HG03139 (cell line): ENCODE results near the gene MAP2K5.

Source experiments
- ATAC-seq: cut with Tn5 transposase; IDR thresholded peaks from one replicate; pipeline ENCODE4 v1.9.1; 2021; ENCODE audit not compliant: unreplicated experiment

Gene MAP2K5

GRCh38 chr15:67801926-67802914 lies 259.7 kb downstream of the MAP2K5 start:
- no peak for ATAC-seq

DNA sequence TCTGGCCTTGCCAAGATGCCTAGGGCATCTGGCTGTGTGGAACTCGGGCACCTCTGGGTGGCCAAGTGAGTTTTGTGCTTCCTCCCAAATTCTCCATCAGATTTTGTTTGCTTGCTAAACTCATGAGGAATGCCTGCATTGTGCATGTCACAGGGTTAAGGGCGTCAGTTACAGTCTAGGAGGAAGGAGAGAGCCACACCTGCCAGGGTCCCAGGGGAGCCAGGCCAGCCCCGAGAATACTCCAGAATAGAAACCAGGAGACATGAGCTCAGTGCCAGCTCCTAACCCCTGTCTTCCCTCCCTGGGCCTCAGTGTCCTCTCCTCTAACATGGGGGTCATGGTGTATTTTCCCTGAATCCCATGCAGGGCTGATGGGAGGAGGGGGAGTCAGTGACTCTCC lies 260.8 kb downstream of the MAP2K5 start:
- no peak for ATAC-seq

DNA sequence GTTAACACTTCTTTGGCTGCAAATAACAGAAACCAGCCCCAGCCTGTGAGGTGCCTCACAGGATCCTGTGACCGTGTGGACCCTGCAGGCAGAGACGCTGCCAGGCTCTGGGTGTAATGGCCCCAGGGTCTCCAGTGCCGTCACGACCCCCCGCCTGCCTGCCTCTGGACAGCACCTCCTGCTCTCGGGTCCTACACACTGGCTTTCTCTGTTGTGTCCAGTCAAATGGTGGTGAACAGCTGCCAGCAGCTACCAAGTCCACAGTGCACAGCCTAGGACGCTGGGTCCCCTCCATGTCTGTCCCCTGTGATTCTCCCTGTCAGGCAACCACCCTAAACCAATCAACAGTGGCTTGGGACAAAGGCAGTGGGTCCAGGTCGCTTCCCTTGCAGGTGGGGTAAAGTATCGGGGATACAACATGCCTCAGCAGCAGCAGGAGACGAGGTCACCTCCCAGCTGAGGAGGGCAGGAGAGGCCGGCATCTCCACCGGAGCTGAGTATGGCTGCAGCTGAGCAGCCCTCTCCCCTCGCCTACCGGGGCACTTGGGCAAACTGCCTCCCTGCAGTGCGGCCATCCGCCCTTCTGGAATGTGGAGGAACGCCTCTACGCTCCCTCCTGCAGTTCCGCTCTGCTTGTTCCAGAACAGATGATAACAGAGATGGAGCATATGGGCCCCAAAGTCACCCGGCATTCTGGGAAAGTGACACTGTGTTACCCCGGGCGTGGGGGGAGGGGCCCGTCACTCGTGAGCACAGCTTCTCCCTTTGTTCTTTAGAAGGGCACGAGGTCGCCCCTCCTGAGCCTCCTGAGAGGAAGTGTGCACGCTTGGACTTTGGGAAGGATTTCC lies 261.7 kb downstream of the MAP2K5 start:
- ATAC-seq = no peak

DNA sequence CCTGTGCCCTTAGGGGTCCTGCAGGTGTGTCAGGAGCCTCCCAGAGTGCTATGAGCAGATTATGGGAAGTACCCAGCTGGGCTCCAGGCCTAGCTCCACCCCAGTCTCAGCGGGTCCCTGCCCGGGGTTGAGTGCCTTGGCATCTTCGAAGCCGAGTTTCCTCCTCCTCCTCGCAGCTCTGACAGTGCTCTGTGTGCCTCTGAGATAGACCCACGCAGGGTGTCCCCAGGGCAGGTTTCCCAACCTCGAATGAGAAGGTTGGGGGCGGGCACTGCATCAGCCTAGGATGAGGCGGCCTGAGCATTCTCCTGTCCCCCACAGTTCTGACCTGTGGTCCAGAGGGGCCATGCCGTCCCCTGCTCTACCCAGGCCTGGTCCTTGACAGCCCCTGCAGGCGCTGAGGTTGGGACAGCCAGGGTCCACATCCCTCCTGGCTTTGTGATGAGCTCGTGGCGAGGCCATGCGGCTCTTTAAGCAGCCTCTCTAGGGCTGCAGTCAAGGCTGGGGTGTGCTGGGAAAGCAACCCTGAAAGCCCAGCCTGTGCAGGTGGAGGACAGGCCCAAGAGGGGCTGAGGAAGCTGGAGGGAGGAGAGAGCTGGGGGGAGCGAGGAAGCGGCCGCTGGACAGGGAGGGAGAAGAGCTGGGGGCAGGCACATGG lies 262.6 kb downstream of the MAP2K5 start:
- ATAC-seq = no peak

- ATAC-seq = no peak
Observed at GRCh38 chr15:67805666-67806516, 263.4 kb downstream of the MAP2K5 start.

DNA sequence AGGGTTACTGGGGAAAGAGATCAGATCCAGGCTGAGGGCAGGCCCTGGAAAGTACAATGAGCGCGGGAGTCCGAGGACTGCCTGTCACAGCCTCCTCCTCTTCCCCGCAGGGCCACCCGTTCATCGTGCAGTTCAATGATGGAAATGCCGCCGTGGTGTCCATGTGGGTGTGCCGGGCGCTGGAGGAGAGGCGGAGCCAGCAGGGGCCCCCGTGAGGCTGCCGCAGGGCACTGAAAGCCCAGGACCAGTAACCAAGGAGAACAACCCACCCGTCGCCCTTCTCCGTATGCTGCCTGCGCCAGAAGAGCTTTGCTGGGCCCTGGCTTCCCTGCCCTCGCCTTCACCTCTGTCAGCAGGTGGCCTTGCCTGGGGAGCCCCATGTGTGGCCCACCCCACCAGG lies 264.0 kb downstream of the MAP2K5 start:
- no peak for ATAC-seq

DNA sequence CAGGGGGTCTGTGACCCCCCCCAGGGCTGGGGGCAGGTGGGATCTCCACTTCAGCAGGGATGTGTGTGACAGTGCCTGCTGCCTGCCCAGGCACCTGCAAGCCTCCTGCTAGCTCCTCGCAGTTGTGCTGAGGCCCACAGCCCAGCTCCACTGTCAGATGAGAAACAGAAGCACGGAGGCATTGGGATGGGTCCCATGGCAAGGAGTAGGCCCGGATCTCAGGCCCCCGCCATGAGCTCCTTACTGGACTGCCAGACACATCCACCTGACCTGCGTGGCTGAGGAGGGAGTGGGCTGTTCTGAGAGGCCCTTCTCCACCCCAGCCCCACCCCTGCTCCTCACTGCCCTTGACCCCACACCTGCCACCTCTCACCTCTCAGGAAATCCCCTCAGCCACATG lies 264.6 kb downstream of the MAP2K5 start:
- ATAC-seq = no peak

DNA sequence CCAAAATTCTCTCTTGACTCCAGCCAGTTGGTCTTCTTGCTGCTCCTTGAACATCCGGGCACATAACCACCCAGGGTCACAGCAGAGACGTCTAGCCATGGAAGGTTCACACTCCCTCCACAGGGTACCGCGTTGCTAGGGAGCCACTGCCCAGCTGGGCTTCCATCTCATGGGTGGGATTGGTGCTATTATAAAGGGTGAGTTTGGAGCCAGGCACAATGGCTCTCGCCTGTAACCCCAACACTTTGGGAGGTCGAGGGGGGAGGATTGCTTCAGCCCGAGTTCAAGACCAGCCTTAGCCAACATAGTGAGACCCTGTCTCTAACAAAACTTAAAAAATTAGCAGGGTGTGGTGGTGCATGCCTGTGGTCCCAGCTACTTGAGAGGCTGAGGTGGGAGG lies 265.3 kb downstream of the MAP2K5 start:
- ATAC-seq = no peak

- no peak for ATAC-seq
Observed at GRCh38 chr15:67808821-67809220, 266.3 kb downstream of the MAP2K5 start.

DNA sequence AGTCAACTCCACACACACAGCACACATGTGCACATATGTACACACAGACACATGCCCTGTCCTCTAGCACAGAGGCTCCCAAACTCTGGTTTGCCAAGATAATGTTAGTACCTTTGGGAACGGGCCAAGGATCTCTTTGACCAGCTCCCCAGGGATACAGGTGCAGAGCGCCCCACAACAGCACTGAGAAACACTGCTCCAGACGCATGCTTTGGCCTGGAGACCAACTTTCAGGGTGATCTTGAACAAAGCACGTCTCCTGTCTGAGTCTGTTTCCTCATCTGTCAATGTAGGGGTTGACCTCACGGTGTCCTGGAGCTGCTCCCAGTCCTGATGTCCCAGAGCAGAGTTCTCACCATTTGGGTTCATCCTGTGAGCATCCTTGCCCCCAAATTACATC lies 266.9 kb downstream of the MAP2K5 start:
- no peak for ATAC-seq

- ATAC-seq = no peak
Observed at GRCh38 chr15:67809866-67810265, 267.4 kb downstream of the MAP2K5 start.

DNA sequence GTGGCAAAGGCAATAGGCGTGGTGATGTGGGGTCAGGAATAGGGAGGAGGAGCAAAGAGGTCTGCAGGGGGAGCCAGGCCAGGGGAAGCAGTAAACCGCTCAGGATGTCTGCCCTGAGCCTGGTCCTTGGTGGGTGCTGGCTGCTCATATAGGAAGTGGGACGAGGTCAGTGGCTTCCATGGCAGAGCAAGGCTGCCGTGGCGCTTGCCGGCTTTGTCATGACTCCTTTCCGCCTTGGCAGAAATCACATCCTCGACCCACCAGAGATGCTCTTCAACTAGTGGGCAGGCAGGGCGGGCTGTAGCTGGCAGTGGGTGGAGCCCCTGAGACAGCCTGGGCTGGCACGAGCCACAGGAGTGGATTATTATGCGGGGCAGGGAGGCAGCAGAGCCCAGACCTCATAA lies 269.7 kb downstream of the MAP2K5 start:
- ATAC-seq = no peak

- no peak for ATAC-seq
Observed at GRCh38 chr15:67813104-67813634, 270.7 kb downstream of the MAP2K5 start.

DNA sequence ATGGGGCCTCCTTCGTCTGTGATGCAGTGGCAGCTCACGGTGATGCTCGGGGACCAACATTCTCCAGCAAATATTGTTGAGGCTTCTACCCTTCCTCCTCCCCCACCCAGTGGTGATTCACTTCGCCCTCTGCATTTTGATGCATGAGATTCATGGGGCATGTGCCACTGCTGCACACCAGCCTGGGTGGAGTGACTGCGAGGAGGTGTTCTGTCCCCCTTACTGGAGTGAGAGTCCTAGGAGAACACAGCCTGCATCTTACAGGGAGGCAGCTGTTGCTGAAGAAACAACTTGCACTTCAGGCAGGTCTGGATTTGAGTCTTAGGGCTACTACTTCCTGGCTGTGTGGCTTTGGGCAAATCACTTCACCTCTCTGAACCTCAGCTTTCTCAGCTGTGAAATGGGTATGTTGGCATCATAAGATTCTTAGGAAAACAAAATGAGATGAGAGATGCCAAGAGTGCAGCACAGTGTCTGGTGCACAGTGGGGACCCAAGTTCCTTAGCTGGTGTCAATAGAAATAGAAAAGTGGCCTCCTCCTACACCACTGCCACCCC lies 272.6 kb downstream of the MAP2K5 start:
- ATAC-seq = no peak

DNA sequence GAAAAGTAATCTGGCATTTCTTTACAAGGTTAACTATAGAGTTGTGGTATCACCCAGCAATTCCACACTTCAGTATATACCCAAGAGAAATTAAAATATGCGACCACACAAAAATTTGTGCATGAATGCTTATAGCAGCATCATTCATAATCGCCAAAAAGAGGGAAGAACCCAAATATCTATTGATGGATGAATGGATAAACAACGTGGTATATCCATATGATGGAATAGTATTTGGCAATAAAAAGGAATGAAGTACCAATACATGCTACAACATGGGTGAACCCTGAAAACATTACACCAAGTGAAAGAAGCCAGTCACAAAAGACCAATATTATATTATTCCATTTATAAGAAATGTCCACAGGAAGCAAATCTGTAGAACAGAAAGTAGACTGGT lies 274.2 kb downstream of the MAP2K5 start:
- ATAC-seq = no peak

DNA sequence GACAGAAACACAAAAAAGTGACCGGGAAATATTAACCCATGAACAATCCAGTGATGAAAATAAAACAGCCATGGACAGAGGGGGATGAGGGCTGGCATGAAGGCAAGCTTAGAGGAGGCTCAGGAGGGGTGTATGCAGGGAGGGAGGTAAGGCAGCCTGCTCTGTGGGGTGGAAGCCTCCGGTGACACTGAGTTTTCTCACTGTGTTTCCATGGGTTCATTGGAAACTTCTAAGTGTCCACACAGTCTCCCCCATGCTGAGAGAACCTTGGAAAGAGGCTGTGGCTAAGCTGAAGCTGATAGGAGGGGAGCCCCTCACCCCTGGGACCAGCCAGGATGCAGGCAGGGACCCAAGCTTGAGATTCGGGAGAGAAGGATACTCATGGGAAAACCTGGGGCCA lies 276.0 kb downstream of the MAP2K5 start:
- no peak for ATAC-seq

- ATAC-seq = no peak
Observed at GRCh38 chr15:67819636-67820035, 277.1 kb downstream of the MAP2K5 start.

DNA sequence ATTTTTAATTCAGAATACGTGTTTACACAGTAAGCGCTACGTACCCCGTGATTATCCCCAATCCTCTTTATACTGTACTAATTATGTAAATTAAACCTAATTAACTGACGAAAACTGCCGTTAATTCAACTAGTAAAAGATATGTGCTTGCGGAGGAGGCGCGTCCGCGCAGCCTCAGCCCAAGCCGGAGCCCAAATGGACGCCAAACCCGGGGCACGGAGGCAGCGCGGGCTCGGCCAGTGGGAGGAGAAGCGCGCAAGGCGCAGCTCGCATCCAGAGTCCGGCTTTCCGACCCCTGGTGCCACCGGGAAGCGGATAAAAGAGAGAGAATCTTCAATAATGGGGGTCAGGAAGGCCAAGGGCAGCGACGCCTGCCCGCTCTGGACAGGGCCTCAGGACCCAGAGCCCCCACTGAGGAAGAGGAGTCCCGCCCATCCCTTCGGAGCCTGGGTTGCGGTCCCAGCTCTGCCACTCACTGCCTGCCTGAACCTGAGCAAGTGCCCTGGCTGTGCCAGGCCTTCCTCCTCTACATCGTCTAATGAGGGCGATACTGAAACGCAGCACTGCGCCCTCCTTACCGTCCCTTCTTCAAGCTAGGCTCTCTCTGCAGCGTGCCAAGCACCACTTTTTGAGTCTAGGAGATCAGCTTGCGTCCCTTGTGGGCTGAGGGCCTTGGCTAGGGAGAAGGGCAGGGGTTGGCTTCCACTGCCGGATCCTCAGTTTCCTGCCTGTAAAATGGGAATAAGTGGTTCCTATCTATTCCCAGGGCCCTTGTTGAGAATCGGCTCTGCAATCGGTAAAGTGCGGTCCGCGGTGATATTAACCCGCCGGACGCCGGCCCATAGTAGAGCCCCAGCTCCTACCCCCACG lies 277.9 kb downstream of the MAP2K5 start:
- ATAC-seq = no peak
